GM23338 (cell line): ENCODE measurements around the gene PLAAT2. TPM values are rescaled to one million over a fixed set of nuclear protein-coding genes. Genes with fewer than 3 reads are reported as not detected.
A peak's percentile ranks its signal among the peaks of the same experiment; 100 is the strongest.
"Not testable (repeated sequence)": the region's sequence is repeated elsewhere in the genome, so short reads cannot be mapped to it uniquely, and the experiment has no call there.

Source experiments
- ATAC-seq: fragments of 200-7000 bp; cut with Tn5 transposase; 3 replicates; pipeline ENCODE4 v1.9.1; 2020
- DNase-seq: peaks from one replicate; pipeline ENCODE4 v3.0.0-alpha.2; 2015; ENCODE audit warnings: low spot score
- H2AFZ ChIP-seq: fragments of 200-600 bp; sonication (generic); 2 replicates; pipeline ENCODE4 v1.8.0; 2016; ENCODE audit warnings: antibody characterized with exemption, mild to moderate bottlenecking, moderate library complexity
- H3F3A ChIP-seq: fragments of 200-600 bp; sonication (generic); replicated peaks from 2 replicates; pipeline ENCODE4 v1.8.0; 2017; ENCODE audit warnings: antibody characterized with exemption, mixed run types, low read depth
- H3K27ac ChIP-seq: fragments of 200-600 bp; sonication (generic); 2 replicates; pipeline ENCODE4 v1.6.1; 2016; ENCODE audit warnings: low read depth
- H3K27me3 ChIP-seq: fragments of 200-600 bp; sonication (generic); 2 replicates; pipeline ENCODE4 v1.8.0; 2016; ENCODE audit warnings: mild to moderate bottlenecking, mixed run types, moderate library complexity; ENCODE audit not compliant: insufficient read depth
- H3K36me3 ChIP-seq: fragments of 200-600 bp; sonication (generic); 2 replicates; pipeline ENCODE4 v1.8.0; 2016; ENCODE audit warnings: mild to moderate bottlenecking; ENCODE audit not compliant: insufficient read depth
- H3K4me1 ChIP-seq: fragments of 200-600 bp; sonication (generic); 2 replicates; pipeline ENCODE4 v1.8.0; 2016; ENCODE audit warnings: mild to moderate bottlenecking, moderate library complexity; ENCODE audit not compliant: insufficient read depth
- H3K4me2 ChIP-seq: fragments of 200-600 bp; sonication (generic); 2 replicates; pipeline ENCODE4 v1.7.1; 2017; ENCODE audit warnings: mixed run types
- H3K4me3 ChIP-seq: fragments of 200-600 bp; sonication (generic); 2 replicates; pipeline ENCODE4 v1.6.1; 2016; ENCODE audit warnings: mixed run types
- H3K79me2 ChIP-seq: fragments of 200-600 bp; sonication (generic); replicated peaks from 2 replicates; pipeline ENCODE4 v1.8.0; 2017; ENCODE audit warnings: mild to moderate bottlenecking; ENCODE audit not compliant: insufficient read depth
- H3K9me2 ChIP-seq: fragments of 200-600 bp; sonication (generic); 2 replicates; pipeline ENCODE4 v1.8.0; 2017; ENCODE audit not compliant: insufficient read depth
- H4K20me1 ChIP-seq: fragments of 200-600 bp; sonication (generic); replicated peaks from 2 replicates; pipeline ENCODE4 v1.8.0; 2017; ENCODE audit warnings: mild to moderate bottlenecking; ENCODE audit not compliant: insufficient read depth
- H3K27ac Mint-ChIP-seq: 2 replicates; pipeline ENCODE4 v1.8.0; 2020; ENCODE audit warnings: inconsistent platforms, mild to moderate bottlenecking, moderate library complexity, mixed read lengths
- H3K27me3 Mint-ChIP-seq: 3 replicates; pipeline ENCODE4 v1.8.0; 2022; ENCODE audit warnings: low read depth, mild to moderate bottlenecking, moderate library complexity, mixed read lengths, inconsistent platforms; ENCODE audit not compliant: insufficient read depth, poor library complexity
- H3K36me3 Mint-ChIP-seq: 3 replicates; pipeline ENCODE4 v1.8.0; 2021; ENCODE audit warnings: low read depth, mild to moderate bottlenecking, inconsistent platforms, moderate library complexity, mixed read lengths
- H3K4me1 Mint-ChIP-seq: 3 replicates; pipeline ENCODE4 v1.8.0; 2020; ENCODE audit warnings: mild to moderate bottlenecking, inconsistent platforms, mixed read lengths
- H3K4me3 Mint-ChIP-seq: 3 replicates; pipeline ENCODE4 v1.8.0; 2021; ENCODE audit warnings: moderate library complexity, mild to moderate bottlenecking, inconsistent platforms, mixed read lengths
- H3K9me3 Mint-ChIP-seq: 3 replicates; pipeline ENCODE4 v1.8.0; 2020; ENCODE audit warnings: moderate library complexity, mild to moderate bottlenecking, inconsistent platforms, mixed read lengths
- CREB1 ChIP-seq: fragments of 250-450 bp; sonication (Bioruptor Pico); IDR thresholded peaks from 2 replicates; pipeline ENCODE4 v1.5.0; 2020; ENCODE audit warnings: low read depth, mild to moderate bottlenecking, moderate library complexity
- NANOG ChIP-seq: IDR thresholded peaks from 2 replicates; pipeline ENCODE4 v1.6.1; 2016; ENCODE audit warnings: antibody characterized with exemption, borderline replicate concordance
- polyA plus RNA-seq: library from polyadenylated mRNA; unstranded; fragments of >200 nt; fragmentation: Nextera tagmentation; extraction: Ambion mirVana; gene quantifications from 2 replicates; pipeline ENCODE4 v1.2.1, GENCODE V29; 2016
- total RNA-seq: library from RNA; depleted of rRNA; stranded (reverse); fragments of >200 nt; shearing (Covaris generic); gene quantifications from 2 replicates; pipeline ENCODE4 v1.2.3, GENCODE V29; 2014
- TF ChIP-seq, protein P1 (sequence below): IDR thresholded peaks from 2 replicates; pipeline ENCODE4 v1.6.1; 2016; ENCODE audit warnings: antibody characterized with exemption

The PLAAT2 gene
- total and polyA plus RNA-seq, 2 experiments from 2014 or later = 0.66 to 0.78 TPM

DNA sequence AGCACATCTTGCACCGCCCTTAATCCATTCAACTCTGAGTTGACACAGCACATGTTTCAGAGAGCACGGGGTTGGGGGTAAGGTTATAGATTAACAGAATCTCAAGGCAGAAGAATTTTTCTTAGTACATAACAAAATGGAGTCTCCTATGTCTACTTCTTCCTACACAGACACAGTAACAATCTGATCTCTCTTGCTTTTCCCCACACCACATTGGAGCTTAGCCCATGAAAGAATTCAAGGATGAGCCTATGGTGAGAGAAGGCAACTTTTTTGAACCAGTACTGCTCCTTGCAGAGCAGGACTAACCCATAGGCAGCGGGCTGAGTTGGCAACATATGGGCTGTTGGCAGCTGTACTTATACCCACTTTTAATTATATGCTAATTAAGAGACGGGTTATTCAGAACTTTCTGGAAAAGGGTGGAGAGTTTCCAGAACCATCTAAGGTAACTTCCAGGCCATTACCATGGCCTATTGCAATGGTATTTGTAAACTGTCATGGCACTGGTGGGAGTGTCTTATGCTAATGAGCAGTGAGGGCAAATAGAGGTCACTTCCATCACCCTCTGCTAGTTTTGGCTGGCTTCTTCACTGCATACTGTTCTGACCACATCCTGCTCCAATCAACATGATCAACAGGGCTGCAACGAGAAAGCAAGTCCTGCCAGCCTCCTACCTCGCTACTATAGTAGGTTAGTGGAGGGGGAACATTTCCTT is 31.9 kb downstream of the PLAAT2 start:
- H3K36me3 ChIP-seq, H3K79me2 ChIP-seq, H3K27me3 Mint-ChIP-seq, H2AFZ ChIP-seq, H4K20me1 ChIP-seq, H3K9me2 ChIP-seq, H3K4me3 ChIP-seq, H3K27me3 ChIP-seq: not testable (repeated sequence)
- ATAC-seq (peak; percentile 82), DNase-seq (peak; percentile 91)
- peaks cover 55% of the 10 kb centered on the region for H3K4me1 Mint-ChIP-seq
- peak overlapping the region; percentile 50; the same call in 2 of the 3 replicates for H3K4me3 Mint-ChIP-seq
- H3K36me3 Mint-ChIP-seq = peaks cover 11% of the 10 kb centered on the region
- peaks cover 13% of the 10 kb centered on the region; the same call in 2 of the 3 replicates for H3K9me3 Mint-ChIP-seq
- peak; percentile 2; the same call in 1 of the 2 replicates for TF ChIP-seq CREB1 (CRISPR knock-in tag)
- TF ChIP-seq, protein P1, sequence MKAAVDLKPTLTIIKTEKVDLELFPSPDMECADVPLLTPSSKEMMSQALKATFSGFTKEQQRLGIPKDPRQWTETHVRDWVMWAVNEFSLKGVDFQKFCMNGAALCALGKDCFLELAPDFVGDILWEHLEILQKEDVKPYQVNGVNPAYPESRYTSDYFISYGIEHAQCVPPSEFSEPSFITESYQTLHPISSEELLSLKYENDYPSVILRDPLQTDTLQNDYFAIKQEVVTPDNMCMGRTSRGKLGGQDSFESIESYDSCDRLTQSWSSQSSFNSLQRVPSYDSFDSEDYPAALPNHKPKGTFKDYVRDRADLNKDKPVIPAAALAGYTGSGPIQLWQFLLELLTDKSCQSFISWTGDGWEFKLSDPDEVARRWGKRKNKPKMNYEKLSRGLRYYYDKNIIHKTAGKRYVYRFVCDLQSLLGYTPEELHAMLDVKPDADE = 0 out of 2 replicates have a peak, but pooled peaks have one; percentile 34
- Histone ChIP-seq H3K27ac (peak overlapping the region; percentile 99), H3K4me1 (peaks cover 40% of the 10 kb centered on the region), H3F3A (peaks cover 21% of the 10 kb centered on the region), H3K4me2 (peak overlapping the region; percentile 29)
- H3K27ac Mint-ChIP-seq = peak overlapping the region; percentile 93; the same call in 1 of the 2 replicates

DNA sequence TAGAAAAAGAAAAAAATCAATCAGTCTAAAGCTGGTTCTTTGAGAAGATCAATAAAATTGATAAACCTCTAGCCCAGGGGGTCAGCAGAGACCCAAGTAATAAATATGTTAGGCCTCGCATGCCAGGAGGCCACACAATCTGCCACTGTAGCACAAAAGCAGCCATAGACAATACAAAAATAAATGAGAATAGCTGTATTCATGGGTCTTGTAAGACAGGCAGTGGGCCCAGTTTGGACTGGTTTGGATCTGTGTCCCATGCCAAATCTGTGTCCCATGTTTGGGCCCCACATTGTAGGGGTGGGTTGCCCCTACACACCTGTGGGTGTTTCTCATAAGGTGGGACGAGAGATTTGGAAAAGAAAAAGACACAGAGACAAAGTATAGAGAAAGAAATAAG is 33.2 kb downstream of the PLAAT2 start:
- Histone ChIP-seq H3K4me3 (peak overlapping the region; percentile 26), H3K36me3 (no peaks in the 10 kb centered on the region; the same call in 1 of the 2 replicates), H4K20me1 (no peaks in the 10 kb centered on the region), H3K79me2 (no peaks in the 10 kb centered on the region), H3K27me3 (no peaks in the 10 kb centered on the region), H3K27ac (peak overlapping the region; percentile 99), H3K9me2 (peaks cover 3% of the 10 kb centered on the region), H3F3A (peaks cover 21% of the 10 kb centered on the region), H3K4me1 (peaks cover 40% of the 10 kb centered on the region), H2AFZ (no peak overlapping the region), H3K4me2 (peak overlapping the region; percentile 53)
- TF ChIP-seq, protein P1 = no peak
- Mint-ChIP-seq H3K27me3 (peaks cover 5% of the 10 kb centered on the region), H3K9me3 (peaks cover 18% of the 10 kb centered on the region; the same call in 2 of the 3 replicates), H3K4me1 (peaks cover 55% of the 10 kb centered on the region), H3K36me3 (peaks cover 13% of the 10 kb centered on the region), H3K4me3 (peak overlapping the region; percentile 30; the same call in 1 of the 3 replicates), H3K27ac (peak overlapping the region; percentile 87)
- DNase-seq (peak; percentile 47), ATAC-seq (peak; percentile 41)

DNA sequence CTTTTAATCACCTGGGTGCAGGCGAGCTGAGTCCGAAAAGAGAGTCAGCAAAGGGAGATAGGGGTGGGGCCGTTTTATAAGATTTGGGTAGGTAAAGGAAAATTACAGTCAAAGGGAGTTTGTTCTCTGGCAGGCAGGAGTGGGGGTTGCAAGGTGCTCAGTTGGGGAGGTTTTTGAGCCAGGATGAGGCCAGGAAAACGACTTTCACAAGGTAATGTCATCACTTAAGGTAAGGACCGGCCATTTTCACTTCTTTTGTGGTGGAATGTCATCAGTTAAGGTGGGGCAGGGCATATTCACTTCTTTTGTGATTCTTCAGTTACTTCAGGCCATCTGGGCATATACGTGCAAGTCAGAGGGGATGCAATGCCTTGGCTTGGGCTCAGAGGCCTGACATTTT is 33.8 kb downstream of the PLAAT2 start:
- H4K20me1 ChIP-seq, DNase-seq, H2AFZ ChIP-seq, H3K27me3 ChIP-seq, H3K9me2 ChIP-seq, H3K27me3 Mint-ChIP-seq, H3K36me3 ChIP-seq, H3K79me2 ChIP-seq, ATAC-seq: not testable (repeated sequence)
- Mint-ChIP-seq H3K4me1 (peaks cover 55% of the 10 kb centered on the region), H3K9me3 (peaks cover 24% of the 10 kb centered on the region), H3K4me3 (peak overlapping the region; percentile 30; the same call in 1 of the 3 replicates), H3K36me3 (peaks cover 19% of the 10 kb centered on the region), H3K27ac (peak overlapping the region; percentile 87)
- peaks cover 40% of the 10 kb centered on the region for H3K4me1 ChIP-seq
- peak overlapping the region; percentile 99 for H3K27ac ChIP-seq
- H3K4me2 ChIP-seq = peak overlapping the region; percentile 79
- peak overlapping the region; percentile 43 for H3K4me3 ChIP-seq
- TF ChIP-seq NANOG = 0 out of 2 replicates have a peak, but pooled peaks have one; percentile 56
- H3F3A ChIP-seq = peaks cover 21% of the 10 kb centered on the region

DNA sequence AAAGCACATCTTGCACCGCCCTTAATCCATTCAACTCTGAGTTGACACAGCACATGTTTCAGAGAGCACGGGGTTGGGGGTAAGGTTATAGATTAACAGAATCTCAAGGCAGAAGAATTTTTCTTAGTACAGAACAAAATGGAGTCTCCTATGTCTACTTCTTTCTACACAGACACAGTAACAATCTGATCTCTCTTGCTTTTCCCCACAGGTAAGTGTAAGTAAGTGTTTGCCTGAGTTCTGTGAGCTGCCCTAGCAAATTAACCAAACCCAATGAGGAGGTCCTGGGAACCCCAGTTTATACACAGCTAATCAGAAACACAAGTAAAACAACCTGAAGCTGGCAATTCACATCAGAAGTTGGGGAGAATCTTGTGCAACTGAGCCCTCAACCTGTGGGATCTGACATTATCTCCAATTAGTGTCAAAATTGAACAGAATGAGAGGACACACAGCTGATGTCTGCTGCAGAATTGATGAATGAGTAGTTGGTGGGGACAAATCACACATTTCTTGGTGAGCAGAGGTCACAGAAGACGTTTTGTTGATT is 34.4 kb downstream of the PLAAT2 start:
- H3K9me2 ChIP-seq, H3K36me3 ChIP-seq, H2AFZ ChIP-seq, H4K20me1 ChIP-seq, ATAC-seq, DNase-seq, H3K27me3 Mint-ChIP-seq, H3K27me3 ChIP-seq, H3K79me2 ChIP-seq: not testable (repeated sequence)
- peaks cover 30% of the 10 kb centered on the region for H3K9me3 Mint-ChIP-seq
- peak overlapping the region; percentile 30; the same call in 1 of the 3 replicates for H3K4me3 Mint-ChIP-seq
- Histone ChIP-seq H3F3A (peaks cover 21% of the 10 kb centered on the region), H3K4me3 (peak overlapping the region; percentile 43), H3K27ac (peak overlapping the region; percentile 99), H3K4me2 (peak overlapping the region; percentile 79), H3K4me1 (peaks cover 40% of the 10 kb centered on the region)
- H3K27ac Mint-ChIP-seq = peak overlapping the region; percentile 87
- peaks cover 24% of the 10 kb centered on the region for H3K36me3 Mint-ChIP-seq
- H3K4me1 Mint-ChIP-seq = peaks cover 51% of the 10 kb centered on the region

DNA sequence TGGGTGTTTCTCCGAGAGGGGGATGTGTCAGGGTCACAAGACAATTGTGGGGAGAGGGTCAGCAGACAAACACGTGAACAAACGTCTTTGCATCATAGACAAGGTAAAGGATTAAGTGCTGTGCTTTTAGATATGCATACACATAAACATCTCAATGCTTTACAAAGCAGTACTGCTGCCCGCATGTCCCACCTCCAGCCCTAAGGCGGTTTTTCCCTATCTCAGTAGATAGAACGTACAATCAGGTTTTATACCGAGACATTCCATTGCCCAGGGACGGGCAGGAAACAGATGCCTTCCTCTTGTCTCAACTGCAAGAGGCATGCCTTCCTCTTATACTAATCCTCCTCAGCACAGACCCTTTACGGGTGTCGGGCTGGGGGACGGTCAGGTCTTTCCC is 35.0 kb downstream of the PLAAT2 start:
- not testable (repeated sequence) for H3K27ac Mint-ChIP-seq, H3K27me3 Mint-ChIP-seq, H3K4me3 Mint-ChIP-seq

More for the DNA sequence above, 35.0 kb downstream of the PLAAT2 start:
- not testable (repeated sequence) for H3K79me2 ChIP-seq, H3K9me2 ChIP-seq, DNase-seq, H3K27me3 ChIP-seq, H3K4me2 ChIP-seq, H2AFZ ChIP-seq, ATAC-seq, H3K4me3 ChIP-seq, H4K20me1 ChIP-seq
- H3K27ac ChIP-seq = peak overlapping the region; percentile 100
- H3F3A ChIP-seq = peaks cover 16% of the 10 kb centered on the region
- peaks cover 31% of the 10 kb centered on the region for H3K36me3 Mint-ChIP-seq
- H3K36me3 ChIP-seq = peaks cover 14% of the 10 kb centered on the region
- peaks cover 37% of the 10 kb centered on the region for H3K4me1 ChIP-seq
- H3K9me3 Mint-ChIP-seq = peaks cover 36% of the 10 kb centered on the region
- H3K4me1 Mint-ChIP-seq = peaks cover 44% of the 10 kb centered on the region
